HG02943 (cell line): ENCODE data around the gene SCLT1.
A peak's percentile ranks its signal among the peaks of the same experiment; 100 is the strongest.

Experiments
- ATAC-seq: cut with Tn5 transposase; IDR thresholded peaks from one replicate; pipeline ENCODE4 v1.9.1; 2021; ENCODE audit warnings: mild to moderate bottlenecking, low read depth, moderate library complexity; ENCODE audit not compliant: unreplicated experiment

Gene SCLT1

DNA sequence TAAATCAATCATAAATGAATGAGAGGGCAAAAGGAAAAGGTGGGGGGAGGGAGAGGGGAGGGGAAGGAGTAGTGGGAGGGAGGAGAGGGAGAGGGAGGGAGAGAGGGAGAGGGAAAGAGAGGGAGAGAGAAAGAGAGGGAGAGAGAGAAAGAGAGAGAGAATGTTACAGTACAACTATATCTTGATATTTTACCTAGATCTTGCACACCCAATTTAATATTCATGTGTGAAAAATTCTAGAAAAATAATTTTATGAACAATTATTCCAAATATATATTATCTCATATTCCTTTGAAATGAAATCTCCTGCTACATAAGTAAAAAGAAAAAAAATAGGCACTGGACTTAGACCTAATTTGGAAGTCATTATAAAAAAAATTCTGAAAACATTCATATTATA is 120.0 kb downstream of the SCLT1 start:
- no peak for ATAC-seq

DNA sequence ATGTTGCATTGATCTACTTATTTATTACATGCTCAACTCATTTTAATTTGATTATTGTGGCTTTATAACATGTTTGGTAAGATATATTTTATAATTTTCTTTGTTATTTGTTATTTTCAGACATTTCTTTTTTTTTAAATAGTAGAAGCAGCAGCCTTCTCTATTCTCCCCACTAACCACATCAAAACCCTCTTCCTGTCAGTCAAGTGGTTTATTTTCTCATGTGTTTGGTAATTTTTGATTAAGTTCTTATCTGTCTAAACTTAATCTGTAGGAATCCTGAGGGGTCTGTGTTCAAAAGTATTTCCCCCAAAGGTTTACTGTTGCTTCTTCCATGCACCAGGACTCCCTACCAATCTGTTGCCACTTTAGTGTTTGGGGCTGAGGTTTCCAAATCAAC is 131.9 kb downstream of the SCLT1 start:
- ATAC-seq, result no peak

DNA sequence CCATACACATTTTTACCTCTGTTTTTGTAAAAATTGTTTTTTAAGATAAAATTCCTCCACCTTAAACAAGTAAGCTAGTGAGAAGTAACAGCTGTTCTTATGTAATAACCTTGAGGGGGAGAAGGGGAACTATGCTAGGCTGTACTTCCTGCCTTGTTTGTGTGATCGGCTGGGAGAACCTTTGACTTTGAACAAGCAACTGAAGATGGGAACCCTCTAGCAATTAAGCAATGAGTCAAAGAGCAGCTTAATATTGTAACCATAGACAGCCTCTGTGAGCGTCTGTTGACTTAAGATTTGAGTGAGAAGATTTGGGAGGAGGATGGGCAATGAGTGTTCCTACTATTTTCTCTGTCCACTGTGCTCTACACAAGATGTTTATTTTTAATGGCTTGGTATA is 135.1 kb downstream of the SCLT1 start:
- ATAC-seq, result no peak

DNA sequence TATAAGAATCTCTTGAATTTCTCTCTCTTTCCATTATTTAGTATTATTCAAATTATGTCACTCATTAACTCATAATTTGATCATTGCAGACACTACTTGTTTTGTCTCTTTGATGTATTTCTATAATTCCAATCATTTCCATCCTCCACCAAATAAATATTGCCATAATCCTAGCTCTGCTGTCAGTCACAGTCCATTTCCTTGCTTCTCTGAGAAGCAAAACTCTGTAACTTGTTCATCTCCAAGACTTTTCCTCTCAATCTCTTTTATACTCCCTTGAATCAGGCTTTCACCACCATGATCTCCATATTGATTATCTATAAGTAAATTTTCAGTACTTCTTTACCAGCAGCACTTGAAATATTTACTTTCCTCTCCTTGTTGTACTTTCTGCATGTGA is 135.9 kb downstream of the SCLT1 start:
- no peak for ATAC-seq

DNA sequence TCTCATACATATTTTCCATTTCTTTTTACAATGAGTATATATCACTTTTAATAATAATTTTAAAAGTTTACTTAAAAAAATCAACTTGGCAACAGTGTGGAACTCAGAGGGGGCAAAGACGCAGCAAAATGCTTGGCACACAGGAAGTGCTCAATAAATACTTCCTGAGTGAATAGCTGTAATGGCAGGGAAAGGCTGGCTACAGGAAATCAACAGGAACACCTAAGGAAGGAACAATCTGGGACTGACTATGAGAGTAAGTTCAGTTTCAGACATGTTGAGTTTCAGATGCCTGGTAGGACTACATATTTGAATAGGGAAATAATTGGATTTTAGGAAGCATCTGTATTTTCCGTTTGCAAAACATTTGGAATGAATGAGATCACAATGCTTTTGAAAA is 137.6 kb downstream of the SCLT1 start:
- no peak for ATAC-seq

DNA sequence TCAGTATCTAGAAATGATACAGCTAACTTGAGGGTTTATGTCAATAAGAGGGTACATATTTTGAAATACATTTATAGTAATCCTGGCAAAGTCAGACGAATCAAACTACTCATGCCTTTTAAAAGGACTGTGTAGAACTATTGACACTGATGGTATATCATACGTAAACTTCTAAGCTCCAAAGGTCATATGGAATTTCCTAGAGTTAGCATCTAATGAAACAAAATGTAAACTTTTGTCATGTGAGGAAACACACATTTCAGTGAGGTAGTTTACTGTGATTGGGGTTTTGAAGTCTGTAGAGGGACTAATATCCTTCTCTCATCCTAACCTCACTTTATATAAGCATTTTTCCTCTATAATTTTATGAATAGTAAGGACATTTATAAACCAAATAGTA is 138.4 kb downstream of the SCLT1 start:
- ATAC-seq, result no peak

DNA sequence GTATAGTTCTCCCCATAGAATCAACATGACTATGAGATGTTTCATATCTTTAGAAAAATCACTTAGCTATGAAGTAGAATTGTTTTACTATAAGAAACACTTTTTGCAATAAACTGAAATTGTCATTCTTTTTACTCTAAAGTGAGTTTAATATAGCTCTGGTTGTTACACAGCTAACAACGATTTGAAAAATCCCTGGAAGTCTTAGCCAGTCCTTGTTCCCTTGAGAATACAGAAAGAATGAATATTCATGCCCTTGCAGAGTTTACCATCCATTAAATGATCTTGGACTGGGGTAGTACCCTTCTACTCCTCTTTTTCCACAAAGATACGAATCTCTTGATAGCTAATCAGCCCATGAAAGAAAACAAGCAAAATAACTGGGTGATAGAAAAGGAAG is 142.0 kb downstream of the SCLT1 start:
- ATAC-seq, result no peak

DNA sequence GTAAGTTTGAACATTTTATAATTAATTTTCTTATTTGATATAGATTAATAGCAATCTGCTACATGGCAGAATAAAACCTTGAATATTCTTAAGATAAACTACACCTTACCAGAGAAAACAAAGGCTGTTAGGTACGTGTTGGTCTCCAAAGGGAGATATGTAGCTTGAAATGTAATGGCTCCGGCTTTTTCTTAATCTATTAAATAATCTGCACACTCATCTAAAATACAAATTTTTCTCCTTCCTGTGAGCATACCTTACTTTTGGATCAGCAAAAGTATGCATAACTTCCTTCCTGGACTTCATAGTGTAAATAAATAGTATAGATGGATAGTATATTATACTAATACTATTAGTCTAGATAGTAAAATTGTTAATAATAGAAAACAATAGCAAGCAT is 142.5 kb downstream of the SCLT1 start:
- ATAC-seq, result no peak

DNA sequence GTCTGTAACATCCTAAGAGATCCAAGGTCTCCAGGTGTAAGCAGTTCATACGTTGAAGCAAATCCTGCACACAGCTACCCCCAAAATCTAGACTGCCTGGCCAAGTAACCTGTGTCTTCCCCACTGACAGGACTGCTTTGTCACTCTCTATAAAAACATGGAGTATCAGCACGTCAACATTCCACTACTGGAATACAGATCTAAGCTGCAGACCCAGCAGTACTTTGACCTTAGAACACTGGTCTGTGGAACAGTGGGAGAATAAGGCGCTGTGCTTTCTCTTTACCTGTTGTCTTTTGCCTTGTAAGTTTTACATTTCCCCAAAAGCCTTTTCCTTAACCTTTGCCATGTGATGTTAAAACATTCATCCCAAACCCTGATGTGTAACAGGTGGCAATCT is 146.4 kb downstream of the SCLT1 start:
- ATAC-seq, result no peak

DNA sequence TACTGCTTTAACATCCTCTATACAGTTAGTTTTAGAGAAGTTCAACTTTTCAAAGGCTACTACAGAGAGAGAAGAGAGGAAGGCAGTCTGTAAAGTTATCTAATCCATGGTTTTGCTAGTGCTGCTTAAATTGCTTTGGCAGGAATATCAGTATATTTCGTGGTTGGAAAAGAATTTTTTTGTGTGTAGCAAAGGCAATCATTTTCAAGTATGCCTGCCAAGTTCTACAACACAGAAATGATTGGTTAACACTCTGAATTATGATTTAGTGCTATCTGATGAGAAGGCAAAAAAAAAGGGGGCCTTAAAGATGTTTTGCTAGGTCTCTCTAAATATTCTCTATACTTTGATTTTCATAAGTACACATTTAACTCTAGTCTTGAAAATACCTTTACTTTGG is 150.7 kb downstream of the SCLT1 start:
- ATAC-seq, result no peak

DNA sequence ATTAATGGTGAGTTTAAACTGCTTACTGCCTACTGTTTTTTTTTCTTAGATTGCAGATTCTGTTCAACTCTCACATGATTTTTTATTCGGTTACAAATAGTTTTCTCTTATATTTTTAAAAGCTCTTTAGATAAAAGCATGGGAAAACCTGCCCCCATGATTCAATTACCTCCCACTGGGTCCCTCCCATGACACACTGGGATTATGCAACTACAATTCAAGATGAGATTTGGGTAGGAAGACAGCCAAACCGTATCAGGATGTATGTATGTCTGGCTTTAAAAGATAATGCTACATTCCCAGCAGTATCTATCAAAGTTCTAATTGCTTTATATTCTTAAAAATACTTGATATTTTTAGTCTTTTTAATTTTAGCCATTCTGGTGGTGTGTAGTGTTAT is 152.4 kb downstream of the SCLT1 start:
- no peak for ATAC-seq

DNA sequence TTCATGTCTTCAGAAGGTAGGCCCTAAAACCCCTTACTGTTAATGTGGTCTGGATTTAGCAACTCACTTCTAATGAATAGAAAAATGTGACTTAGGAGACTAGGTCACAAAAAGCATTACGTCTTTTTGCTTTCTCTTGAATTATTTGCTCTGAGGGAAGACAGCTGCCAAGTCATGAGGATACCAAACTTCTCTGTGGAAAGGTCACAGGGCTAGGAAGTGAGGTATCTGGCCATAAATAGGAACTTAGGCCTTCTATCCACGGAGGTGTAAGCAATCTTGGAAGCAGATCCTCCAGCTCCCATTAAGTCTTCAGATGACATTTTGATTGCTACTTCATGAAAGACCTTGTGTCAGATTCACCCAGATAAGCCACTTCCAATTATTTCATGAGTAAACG is 163.3 kb downstream of the SCLT1 start:
- ATAC-seq, result no peak

DNA sequence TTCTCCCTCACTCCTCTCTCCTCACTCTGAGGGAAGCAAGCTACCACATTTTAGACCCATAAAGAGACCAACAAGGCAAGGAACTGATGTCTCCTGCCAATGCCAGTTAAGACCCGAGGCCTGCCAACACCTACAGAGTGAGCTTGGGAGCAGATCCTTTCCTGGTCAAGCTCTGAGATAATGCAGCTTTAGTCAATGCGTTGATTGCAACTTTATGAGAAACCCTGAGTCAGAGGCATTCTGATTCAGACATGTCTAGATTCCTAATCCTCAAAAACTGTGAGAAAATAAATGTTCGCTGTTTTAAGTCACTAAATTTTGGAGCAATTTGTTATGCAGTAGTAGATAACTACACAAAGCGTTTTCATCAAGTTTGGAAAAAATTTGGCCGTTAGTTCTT is 168.4 kb downstream of the SCLT1 start:
- no peak for ATAC-seq

DNA sequence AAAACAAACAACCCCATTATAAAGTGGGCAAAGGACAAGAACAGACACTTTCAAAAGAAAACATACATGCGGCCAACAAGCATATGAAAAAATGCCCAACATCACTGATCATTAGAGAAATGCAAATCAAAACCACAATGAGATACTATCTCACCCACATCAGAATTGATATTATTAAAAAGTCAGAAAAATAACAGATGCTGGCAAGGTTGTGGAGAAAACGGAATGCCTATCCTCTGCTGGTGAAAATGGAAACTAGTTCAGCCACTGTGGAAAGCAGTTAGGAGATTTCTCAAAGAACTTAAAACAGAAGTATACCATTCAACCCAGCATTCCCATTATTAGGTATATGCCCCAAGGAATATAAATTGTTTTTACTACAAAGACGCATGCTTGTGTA is 171.4 kb downstream of the SCLT1 start:
- ATAC-seq, result no peak

DNA sequence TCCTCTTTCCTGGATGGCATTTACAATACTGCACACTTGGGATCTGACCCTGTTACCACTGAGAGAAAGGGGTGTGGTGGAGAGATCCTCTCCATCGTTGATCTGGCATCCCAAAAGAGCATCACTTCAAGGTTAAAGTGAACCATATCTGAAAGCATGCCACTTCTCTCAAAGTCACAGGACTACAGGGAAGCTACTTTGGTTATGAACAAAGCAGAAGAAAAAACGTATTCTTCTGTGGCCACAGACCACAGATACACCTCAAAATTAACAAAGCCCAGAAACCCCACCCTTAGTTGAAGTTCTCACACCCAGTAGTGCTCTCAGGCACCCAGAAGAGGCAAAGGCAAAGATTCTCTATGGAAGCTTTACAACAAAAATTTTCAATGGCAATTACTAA is 175.6 kb downstream of the SCLT1 start:
- ATAC-seq, result peak; percentile 73

DNA sequence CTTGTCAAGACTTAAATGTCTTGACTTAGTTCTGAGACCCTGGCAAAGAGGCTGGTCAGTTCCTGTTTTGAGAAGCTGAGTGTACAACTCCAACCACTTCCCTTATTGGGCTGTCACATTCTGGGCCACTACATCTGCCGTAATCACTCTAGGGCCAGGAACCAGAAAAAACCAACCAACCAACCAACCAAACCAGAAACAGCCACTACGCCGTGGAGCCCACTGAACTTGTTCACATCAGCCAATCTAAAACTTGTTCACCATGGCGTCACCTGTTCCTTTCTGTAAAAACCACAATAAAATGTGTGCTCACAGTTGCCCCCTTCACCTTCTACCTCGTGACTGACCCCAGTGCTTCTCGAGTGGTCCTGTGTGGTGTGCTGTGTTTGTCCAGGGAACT is 176.5 kb downstream of the SCLT1 start:
- ATAC-seq, result peak; percentile 88

DNA sequence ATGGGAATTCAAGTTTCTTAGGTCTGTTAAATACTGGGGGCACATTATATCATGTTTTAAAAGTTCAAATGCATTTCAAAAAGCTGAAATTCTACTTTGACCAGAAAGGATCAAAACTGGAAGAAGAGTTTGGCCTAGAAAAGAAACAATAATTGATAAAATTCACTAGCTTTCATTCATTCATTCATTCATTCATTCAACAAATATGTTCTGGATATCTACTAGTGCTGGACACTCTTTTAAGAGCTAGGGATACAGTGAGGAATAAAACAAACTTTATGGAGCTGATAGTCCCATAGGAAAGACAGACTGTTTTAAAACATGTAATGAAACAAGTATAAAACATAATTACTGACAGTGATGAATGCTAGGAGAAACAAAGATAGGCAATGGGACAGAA is 177.8 kb downstream of the SCLT1 start:
- no peak for ATAC-seq

DNA sequence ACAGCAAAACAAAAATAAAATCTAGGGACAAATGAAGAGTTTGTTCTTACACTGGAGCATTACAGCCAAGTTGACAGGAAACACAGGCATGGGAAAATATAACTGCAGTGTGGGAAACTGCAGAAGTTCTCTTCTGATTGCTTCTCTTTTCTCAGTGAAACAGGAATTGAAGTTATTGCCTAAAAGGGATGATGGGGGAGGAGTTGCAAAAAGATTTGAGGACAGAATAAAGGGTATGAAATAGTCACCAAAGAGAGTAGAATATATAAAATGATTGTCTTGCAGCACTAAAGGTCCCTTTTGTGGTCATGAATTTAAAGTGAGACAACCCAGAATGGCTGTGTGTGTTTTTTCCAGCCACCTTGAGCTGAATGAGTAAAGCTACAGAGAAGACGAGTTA is 180.1 kb downstream of the SCLT1 start:
- no peak for ATAC-seq

DNA sequence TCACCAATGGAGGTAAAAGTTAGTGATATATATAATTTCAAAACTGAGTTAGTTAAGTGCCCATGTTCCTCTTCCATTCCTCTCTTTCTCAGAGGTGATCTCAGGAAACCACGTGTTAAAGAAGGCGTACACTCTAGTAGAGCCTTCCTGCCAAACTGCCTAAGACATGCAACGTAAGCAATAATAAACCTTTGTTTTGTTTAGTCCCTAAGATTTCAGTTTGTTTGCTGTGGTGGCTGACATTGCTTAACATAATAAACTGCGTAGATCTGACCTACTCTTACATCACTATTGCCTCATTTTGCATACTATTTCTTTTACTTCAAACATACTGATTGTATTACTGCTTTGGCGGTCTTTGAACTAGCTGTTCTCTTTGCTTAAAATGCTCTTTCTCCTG is 184.6 kb downstream of the SCLT1 start:
- no peak for ATAC-seq

DNA sequence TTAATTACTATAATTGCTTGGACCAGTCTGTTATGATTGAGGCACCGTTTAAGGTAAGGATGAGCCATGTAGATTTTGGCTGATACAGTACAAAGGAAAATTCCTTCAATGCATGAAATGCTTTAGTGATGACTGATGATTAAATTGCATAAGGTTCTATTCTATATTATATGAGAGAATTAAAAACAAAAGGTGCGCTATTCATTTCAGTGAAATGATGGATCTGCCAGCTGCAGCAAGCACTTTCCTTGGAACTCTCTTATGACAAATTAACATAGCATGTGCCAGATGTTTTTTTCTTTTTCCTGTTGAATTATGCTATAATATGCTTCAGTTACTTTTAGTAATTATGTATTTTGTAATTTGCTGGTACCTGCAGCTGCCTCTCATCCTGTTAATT is 185.4 kb downstream of the SCLT1 start:
- no peak for ATAC-seq

DNA sequence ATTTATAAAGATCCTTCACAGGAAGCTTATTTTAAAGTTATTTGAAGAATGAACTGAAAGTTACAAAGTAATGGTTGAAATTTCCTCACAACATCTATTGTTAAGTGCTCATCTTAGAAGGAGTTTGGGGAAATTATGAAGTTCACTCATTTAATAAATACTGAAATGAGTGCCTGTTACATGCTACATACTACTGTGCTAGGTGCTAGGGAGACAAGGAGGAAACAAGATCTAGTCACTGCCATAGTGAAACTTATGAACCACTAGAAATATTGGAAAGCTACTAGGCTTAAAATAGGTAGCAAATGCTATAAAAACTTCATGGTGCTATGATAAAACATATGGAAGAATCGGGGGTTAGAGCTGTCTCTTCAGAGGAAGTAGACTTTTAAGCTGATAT is 186.8 kb downstream of the SCLT1 start:
- ATAC-seq, result no peak

DNA sequence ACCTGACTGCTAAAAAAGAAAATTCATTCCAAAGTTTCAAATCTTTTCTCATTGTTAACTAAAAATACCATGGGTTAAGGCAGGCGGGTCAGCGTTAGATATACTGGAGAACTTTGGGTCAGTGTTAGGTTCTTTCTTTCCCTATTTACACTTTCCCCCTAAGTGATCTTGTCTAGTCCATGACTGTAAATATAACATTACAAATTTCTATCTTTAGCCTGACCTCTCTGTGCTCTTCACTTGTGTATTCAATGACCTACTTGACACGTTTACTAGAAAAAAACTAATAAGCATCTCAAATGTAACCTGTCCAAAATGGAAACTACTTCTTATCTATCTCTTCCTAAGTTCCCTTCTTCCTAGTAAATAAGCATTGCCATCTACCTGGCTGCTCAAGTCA is 188.5 kb downstream of the SCLT1 start:
- no peak for ATAC-seq

DNA sequence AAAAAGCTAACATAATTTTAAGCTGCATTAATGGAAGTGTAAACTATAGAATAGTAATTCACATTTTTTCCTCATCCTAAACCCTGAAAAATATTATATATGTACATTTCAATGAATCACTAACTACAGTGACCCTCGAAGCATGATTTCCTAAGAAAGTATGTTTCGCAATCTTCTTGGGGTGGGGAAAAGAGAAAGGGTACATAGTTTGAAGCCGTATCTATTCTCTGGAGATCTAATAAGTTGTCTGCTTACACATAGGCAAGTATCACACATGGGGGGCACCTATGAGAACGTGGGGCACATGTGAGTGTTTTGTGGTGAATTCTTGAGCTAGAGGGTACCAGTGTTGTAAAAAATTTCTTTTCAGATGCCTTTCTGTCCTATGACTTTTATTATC is 212.7 kb downstream of the SCLT1 start:
- no peak for ATAC-seq

DNA sequence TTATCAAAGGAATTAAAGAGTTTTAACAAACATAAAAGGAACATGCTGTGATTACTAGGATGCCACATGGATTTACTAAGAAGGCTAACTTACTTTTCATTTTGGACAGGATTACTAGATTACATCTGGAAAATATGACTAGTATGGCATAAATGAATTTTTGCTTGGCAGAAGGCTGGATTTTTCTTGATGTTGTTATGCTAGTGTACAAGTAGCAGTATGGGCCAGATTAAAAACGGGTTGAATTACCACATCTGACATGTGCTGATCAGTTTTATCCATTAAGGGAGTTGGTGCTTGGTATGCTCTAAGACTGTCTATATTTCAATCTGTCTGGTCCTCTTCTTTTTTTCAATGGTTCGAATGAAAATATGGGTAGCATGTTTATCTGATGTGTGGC is 213.4 kb downstream of the SCLT1 start:
- no peak for ATAC-seq
